HG03558 (cell line): ENCODE data around the gene FAM200A.
"Not testable (repeated sequence)": the region's sequence is repeated elsewhere in the genome, so short reads cannot be mapped to it uniquely, and the experiment has no call there.

Experiments used
- ATAC-seq: cut with Tn5 transposase; IDR thresholded peaks from one replicate; pipeline ENCODE4 v1.9.1; 2021; ENCODE audit warnings: moderate number of reproducible peaks; ENCODE audit not compliant: unreplicated experiment; ENCODE audit errors: extremely low read depth

Gene FAM200A

DNA sequence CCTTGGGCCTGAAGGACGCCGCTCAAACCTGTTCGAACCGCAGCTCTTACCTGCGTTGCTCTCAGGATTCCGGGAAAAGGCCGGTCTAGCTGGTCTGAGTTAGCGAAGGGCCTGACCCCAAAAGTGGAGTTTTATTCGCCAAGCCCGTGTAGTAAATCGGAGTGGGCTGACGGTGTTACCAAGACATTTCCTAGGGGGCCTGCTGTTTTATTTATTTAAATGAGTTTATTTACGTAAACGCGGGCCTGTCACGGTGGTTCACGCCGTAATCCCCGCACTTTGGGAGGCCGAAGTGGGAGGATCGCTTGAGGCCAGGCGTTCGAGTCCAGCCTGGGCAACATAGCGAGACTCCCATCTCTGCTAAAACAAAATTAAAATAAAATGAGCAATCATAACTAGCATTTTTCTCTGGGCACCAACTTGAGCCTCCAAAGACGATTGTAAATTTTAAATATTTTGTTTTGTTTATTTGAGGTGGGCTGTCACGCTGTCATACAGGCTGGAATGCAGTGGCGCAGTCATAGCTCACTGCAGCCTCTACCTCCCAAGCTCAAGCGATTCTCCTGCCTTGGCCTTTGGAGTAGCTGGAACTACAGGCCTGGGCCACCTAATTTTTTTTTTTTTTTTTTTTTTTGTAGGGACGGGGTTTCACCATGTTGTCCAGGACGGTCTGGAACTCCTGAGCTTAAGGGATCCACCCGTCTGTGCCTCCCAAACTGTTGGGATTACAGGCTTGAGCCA, 7.4 kb upstream of the FAM200A start:
- no peak for ATAC-seq

DNA sequence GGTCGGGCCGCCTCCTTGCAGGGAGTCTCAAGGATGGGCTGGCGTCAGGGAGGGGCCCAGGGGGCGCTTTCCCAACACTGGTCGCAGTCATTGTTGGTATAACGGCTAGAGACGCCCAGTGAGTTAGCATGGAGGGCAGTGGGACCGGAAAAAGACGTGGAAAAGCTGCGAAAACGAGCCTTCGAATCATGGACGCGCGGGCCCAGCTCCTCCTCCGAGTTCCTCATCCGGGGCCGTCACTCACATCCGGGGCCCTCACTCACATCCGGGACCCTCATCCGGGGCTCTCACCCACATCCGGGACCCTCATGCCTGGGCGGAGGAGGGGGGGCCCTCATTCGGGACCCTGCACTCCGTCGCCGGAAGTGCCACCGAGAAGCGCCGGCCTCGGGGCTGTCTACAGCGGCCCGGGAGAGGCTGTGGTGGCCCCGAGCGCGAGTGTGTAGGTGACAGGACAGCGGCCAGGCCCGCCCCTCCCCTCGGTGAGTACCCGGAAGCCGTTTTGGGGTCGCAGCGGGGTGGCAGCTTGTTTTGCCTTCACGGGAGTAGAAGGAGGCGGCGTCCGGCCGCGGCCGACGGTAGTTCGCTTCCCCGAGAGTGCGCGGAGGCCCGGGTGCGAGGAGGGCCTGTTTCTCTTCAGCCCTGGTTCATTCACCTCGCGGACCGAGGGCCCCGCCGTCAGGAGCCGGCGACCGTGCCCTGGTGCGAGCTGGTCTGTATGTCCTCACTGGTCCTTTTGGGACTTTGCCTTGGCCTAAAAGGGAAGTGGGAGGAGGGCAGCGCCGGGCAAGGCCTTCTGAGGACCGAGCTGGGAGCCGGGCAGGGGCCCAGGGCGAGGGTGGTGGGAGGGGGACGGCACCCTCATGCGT, 6.6 kb upstream of the FAM200A start, which contains the start of gene ZNF655:
Gene ZNF655 (plus strand): TSS at position 337 of the 869 bp plus-strand sequence. CDS start 1,918 bp downstream, outside the sequence.
- ATAC-seq = peak; percentile 40

DNA sequence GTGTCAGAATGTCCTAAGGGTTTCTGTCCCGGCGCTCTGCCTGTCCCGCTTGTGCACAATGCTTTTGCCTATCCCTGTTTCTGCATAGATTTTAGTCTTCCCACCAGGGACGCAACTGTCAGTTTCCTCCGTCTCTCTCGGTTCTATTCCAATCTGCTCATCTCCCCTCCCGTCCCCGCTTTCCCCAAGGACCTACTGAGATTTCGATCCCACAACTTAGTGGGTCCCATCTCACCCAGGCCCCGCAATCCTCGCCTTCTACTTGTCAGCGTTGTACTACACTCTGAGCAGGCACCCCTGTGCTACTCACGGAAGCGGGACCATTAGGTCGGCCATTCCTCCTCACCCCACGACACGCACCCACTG, 6.0 kb upstream of the FAM200A start:
- ATAC-seq = peak; percentile 4

DNA sequence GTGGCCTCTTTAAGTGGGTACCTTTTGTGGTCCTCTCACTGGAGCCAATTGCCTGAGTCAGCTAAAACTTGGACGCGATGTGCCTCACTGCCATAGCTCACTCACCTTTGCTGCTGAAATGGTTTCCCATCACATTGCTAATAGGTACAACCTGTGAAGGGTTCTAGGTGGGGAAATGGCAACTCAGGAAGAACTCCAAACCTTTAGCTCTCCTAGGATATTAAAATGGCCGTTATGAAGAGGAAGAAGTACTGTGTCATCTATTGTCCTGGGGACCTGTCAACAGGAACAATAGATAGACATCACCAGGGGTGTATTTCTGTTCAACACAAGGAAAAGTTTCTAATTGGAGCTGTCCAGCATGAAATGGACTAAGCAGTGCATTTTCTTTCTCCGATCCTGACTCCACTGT, 5.3 kb upstream of the FAM200A start:
- no peak for ATAC-seq

DNA sequence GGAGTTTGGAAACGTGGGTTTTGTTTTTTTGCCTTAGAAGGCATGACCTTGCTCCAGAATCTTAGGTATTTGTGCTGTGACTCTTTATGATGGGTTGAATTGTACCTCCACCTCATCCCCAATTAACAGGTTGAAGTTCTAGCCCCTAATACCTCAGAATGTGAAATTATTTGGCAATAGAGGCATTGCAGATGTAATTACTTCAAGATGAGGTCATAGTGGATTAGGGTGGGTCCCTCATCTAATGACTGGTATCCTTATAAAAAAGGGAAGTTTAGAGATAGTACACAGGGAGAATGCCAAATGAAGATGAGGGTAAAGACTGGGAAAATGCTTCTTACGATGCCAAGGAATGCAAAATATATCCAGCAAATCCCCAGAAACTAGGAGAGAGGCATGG, 3.0 kb upstream of the FAM200A start:
- no peak for ATAC-seq

DNA sequence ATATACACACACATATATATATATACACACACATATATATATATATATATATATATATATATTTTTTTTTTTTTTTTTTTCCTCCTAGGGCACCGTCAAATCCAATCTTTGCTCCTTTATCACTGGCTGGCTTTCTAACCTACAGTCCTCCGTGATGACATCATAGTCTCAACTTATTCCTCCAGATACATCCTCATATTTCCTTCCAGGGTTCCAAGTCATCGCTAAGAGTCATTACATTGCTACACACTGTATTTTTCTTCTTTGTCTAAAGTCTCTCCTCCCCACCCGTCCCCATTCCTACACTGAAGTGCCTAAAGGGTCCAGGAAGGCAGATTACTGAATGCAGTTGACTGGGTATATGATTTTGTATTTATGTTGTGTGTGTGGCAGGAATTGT, 1.1 kb upstream of the FAM200A start:
- ATAC-seq = no peak

DNA sequence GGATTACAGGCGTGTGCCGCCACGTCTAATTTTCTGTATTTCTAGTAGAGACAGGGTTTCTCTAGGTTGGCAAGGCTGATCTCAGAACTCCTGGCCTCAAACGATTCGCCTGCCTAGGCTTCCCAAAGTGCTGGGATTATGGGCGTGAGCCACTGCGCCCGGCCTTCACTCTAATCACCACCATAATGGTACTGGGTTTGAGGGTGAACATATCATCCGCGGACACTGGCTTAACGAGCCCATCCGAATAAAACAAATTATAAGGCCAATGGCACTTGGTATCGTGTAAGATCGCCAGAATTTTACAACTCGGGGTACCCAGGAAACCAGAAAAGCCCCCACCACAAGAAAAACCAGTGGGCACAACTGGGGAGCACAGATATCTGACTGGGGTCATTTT, 580 bp downstream of the FAM200A start:
- no peak for ATAC-seq

DNA sequence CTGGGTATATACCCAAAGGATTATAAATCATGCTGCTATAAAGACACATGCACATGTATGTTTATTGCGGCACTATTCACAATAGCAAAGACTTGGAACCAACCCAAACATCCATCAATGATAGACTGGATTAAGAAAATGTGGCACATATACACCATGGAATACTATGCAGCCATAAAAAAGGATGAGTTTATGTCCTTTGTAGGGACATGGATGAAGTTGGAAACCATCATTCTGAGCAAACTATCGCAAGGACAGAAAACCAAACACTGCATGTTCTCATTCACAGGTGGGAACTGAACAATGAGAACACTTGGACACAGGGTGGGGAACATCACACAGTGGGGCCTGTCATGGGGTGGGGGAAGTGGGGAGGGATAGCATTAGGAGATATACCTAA, 2.4 kb downstream of the FAM200A start:
- not testable (repeated sequence) for ATAC-seq

DNA sequence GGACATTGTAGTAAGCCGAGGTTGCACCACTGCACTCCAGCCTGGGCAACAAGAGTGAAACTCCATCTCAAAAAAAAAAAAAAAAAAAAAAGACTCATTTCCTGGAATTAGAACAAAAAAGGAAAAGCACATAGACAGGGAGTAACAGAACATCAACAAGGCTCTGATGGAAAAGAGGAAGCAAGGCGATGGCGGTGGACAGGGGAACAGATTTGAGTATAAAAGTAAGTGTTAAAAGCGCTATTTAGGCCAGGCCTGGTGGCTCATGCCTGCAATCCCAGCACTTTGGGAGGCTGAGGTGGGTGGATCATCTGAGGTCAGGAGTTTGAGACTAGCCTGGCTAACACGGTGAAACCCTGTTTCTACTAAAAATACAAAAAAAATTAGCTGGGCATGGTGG, 6.6 kb downstream of the FAM200A start:
- not testable (repeated sequence) for ATAC-seq

DNA sequence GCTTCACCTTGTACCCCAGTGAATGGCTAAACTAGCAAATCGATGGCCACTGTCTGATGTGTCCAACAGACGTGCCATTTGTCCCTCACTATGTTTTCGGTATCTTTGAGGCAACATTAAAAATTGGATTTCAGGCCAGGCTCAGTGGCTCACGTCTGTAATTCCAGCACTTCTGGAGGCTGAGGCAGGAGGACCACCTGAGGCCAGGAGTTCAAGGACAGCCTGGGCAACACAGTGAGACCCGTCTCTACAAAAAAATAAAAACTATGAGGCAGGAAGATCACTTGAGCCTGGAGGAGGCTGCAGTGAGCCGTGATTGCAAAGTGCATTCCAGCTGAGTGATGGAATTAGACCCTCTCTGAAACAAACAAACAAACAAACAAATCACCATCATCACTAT, 8.0 kb downstream of the FAM200A start:
- ATAC-seq = no peak

DNA sequence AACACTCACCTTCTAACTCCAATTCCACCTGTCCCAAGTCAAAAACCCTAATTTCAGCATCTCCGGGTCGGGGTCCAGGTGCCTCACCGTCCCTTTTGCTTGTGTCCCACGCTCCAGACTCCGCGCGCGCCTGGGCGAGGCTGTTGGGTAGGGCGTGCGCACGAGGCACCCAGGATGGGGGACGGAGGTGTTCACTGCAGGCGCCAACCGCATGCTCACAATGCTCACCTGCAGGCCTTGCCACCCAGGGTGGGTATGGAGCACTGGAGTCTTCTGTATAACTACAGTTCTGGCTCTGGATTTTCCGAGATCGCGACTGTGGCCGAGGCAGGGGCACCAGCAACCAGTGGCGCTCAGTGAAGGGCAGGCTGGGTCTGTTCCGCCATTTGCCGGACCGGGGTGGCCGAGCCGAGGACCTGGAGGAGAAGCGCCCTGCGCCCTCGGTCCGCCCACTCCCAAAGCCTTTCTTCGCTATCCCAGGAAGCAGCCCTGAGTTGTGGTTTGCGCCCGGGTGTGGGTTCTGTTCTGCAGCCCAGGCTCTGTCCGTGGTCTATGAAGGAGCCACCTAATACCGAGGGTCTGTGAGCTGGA, 8.7 kb downstream of the FAM200A start:
- no peak for ATAC-seq

DNA sequence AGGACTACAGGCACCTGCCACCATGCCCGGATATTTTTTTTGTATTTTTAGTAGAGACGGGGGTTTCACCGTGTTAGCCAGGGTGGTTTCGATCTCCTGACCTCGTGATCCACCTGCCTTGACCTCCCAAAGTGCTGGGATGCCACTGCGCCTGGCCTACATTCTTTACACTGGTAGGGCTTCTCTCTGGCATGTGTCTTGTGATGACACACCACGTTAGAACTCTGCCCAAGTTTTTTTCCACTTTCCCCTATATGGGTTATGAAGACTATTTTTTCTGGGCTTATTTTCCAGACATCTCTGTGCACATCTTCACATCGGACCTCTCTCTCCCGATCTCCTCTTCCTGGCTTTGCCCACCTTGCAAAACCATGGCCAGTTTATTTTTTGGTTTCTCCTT, 10.7 kb downstream of the FAM200A start:
- no peak for ATAC-seq

DNA sequence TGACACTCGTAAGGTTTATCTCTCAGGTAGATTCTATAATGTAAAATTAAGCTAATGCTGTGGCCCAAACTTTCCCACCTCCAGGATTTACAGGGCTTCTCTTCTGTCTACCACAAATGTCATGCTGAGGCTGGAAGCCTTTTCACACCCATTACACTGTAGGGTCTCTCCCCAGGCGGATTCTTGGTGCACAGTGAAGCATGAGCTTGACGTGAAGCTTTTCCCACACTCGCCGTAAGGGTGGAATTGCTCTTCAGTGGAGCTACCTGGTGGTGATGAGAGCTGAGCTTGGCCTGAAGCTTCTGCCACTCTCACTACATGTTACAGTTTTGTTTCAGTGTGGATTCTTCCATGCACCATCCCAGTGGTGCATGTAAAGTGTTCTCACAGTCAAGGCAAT, 11.4 kb downstream of the FAM200A start:
- no peak for ATAC-seq

DNA sequence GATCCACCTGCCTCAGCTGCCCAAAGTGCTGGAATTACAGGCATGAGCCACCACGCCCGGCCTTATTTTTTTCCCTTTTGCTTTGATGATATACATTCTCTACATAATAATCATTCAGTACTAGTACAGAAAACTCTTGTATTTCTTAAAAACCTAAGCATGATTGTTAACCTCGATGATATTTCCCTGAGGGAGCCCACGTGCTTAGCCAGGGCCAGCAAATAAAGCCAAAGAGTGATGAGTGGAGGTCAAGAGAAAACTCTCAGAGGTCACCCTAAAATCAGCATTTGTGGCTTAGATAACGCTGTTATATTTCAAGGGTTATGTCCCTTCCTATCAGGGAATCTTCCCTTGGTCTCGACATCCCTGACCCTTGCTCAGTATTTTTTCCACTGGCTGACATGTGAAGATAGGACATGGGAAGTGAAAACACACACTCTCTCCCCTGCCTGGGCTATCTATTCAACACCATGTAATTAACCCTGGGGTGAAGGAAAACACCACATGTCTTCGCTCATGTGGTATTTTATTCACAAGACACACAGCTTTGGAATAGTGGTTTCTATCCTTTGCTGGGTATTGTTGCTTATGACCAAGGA, 12.6 kb downstream of the FAM200A start:
- no peak for ATAC-seq

DNA sequence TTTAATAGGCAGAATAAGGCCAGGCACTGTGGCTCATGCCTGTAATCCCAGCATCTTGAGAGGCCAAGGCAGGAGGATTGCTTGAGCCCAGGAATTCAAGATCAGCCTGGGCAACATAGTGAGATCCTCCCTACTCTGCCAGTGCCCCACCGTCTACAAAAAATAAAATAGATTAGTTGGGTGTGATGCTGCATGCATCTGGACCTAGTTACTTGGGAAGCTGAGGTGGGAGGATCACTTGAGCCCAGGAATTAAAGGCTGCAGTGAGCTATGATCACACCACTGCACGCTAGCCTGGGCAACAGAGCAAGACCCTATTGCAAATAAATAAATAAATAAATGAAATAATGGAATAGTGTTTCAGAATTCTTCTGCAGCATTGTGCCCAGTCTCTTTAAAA, 16.2 kb downstream of the FAM200A start:
- ATAC-seq = no peak

DNA sequence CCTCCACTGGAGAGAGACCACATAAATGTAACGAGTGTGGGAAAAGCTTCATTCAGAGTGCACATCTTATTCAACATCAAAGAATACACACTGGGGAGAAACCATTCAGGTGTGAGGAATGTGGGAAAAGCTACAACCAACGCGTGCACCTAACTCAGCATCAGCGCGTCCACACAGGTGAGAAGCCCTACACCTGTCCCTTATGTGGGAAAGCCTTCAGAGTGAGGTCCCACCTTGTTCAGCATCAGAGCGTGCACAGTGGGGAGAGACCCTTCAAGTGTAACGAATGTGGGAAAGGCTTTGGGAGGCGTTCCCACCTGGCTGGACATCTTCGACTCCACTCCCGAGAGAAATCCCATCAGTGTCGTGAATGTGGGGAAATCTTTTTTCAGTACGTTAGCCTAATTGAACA, 20.6 kb downstream of the FAM200A start:
- ATAC-seq = no peak

DNA sequence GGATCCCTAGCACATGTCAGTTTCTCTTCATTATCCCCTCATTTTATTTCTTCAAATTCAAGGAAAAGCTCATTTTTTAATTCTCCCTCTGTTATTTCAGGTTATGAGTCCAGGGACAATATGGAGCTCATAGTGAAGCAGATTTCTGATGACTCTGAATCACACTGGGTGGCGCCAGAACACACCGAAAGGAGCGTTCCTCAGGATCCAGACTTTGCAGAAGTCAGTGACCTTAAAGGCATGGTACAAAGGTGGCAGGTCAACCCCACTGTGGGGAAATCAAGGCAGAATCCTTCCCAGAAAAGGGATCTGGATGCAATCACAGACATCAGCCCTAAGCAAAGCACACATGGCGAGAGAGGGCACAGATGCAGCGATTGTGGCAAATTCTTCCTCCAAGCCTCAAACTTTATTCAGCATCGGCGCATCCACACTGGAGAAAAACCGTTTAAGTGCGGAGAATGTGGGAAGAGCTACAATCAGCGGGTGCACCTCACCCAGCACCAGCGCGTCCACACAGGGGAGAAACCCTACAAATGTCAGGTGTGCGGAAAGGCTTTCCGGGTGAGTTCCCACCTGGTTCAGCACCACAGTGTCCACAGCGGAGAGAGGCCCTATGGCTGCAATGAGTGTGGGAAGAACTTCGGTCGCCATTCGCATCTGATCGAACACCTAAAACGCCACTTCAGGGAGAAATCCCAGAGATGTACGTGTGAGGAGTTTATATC, 26.0 kb downstream of the FAM200A start:
- no peak for ATAC-seq

DNA sequence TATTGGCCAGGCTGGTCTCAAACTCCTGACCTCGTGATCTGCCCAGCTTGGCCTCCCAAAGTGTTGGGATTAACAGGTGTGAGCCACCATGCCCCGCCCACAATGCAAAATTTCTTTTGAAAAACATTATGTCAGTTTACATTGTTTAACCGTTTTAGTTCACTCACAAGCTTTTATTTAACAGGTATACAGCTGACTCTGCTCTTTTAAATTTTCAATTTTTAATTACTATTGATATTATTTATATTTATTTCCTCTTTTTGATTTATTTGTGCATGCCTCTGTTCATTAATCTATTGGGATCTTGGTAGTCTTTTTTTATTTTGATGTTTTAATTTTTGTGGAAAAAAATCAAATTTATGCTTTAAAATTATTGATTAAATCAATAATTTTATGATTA, 30.5 kb downstream of the FAM200A start:
- no peak for ATAC-seq

DNA sequence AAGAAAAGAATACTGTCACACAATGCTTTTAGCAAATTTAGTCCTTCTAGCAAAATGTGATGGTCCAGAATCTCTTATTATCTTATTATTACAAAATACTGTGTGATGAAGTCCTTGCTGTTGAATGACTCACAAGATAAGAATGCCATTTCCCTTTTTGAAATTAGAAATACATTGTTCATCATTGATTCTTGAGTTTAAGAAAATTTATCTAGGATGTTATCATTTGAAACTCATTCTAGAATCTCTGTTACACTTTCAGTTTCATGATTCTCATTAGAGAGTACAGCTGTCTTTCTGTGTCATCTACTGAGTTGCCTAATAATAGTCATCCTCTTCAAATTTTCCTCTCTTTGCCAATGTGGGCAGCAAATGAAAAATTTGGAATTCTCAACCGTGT, 37.9 kb downstream of the FAM200A start:
- no peak for ATAC-seq

DNA sequence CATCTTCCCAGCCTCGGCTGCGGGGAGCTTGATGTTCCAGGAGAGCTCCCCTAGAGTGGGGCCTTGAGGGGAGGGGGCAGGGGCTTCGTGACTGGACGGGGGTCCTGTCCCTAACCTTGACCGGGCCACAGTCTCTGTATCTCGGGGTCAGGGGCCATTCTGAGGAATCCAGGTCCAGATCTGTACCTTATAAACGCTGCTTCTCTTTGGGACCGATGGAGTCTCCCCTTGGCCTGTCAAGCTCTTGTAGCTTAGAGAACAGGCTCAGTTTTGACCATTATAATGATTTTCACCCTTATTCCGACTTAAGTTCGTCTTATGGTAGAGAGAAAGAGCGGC, 46.6 kb downstream of the FAM200A start:
- ATAC-seq = no peak
